ENCODE data around the gene ASCL2. TPM values are rescaled to one million over a fixed set of nuclear protein-coding genes. Genes with fewer than 3 reads are reported as not detected.

ASCL2 gene
- total and polyA plus RNA-seq, 10 of the 15 experiments (the other 5 are each of a cell fraction or from before 2014, with no cell fraction given): not detected

- TF ChIP-seq BHLHE40 (IDR thresholded peaks at IDR 0.05; ENCODE audit: borderline replicate concordance in 1 of 2, low read depth in 2 of 2, low read length in 1 of 2): no peak
- TF ChIP-seq NFYA (IDR thresholded peaks at IDR 0.05; ENCODE audit: borderline replicate concordance, low read depth, low read length): no peak
Observed at GRCh38 chr11:2301631-2302305, 31.4 kb upstream of the ASCL2 start, which contains the start of the genes C11orf21 and TSPAN32 (continued).

- under 1% methylated on average over 23 of the region's 24 CpGs for WGBS (ENCODE audit: insufficient coverage, insufficient replicate concordance, low lambda C conversion rate, missing lambda C conversion rate)
- H3K4me3 ChIP-seq: no peak overlapping the region
- SMC1A ChIA-PET (ENCODE audit: uncharacterized antibody, unreplicated experiment): interaction anchor here (0.9 kb wide), 1 partner anchor 116 kb away, joined by 3 read pairs; no protein-coding TSS in a partner anchor
- no peak overlapping the region for H2AFZ ChIP-seq (ENCODE audit: control insufficient read depth, low read depth, low read length)
- H3K27me3 ChIP-seq (replicated peaks in 1 of 2; ENCODE audit: control insufficient read depth in 2 of 2, insufficient read depth in 2 of 2, low read length in 1 of 2): no peaks in the 10 kb centered on the region; a peak in 1 of 4 replicates
- no peaks in the 10 kb centered on the region for H4K20me1 ChIP-seq (ENCODE audit: control insufficient read depth, insufficient read depth)
- H3K4me1 ChIP-seq (ENCODE audit: control insufficient read depth, insufficient read depth, low read length): no peaks in the 10 kb centered on the region
- no peak overlapping the region for H3K27ac ChIP-seq (ENCODE audit: control insufficient read depth, insufficient read depth)
- no peaks in the 10 kb centered on the region for H3K79me2 ChIP-seq (ENCODE audit: control insufficient read depth, insufficient read depth, low read length)
- ATAC-seq: no peak
- intact Hi-C loops (cut with micrococcal nuclease; ENCODE audit: unreplicated experiment) (no loop called here), in situ Hi-C loops (cut with MboI) (no loop called here)
- POLR2A ChIA-PET: no interaction called here
- DNase-seq (ENCODE audit: low read depth, low spot score): no peak
- no peaks in the 10 kb centered on the region for H3K36me3 ChIP-seq (ENCODE audit: control insufficient read depth in 2 of 2, insufficient read depth in 2 of 2, low read length in 1 of 2)
- H3K4me2 ChIP-seq (ENCODE audit: control insufficient read depth, insufficient read depth): no peak overlapping the region
- no TSS peak for BruUV-seq (replicated peaks)
- RAD21 ChIA-PET (ENCODE audit: unreplicated experiment): interaction anchor here (7.3 kb wide), 1 partner anchor 119 kb away, joined by 187 read pairs; no protein-coding TSS in a partner anchor
- no peaks in the 10 kb centered on the region for H3K9me3 ChIP-seq (replicated peaks; ENCODE audit: control insufficient read depth, insufficient read depth, low read length)
- CTCF ChIA-PET: interaction anchor here (1.0 to 11.0 kb wide), 2 partner anchors 119 to 230 kb away, joined by 3 to 271 read pairs; no protein-coding TSS in a partner anchor
- no peak overlapping the region for H3K9ac ChIP-seq (ENCODE audit: control insufficient read depth, insufficient read depth, low read length)
- FAIRE-seq: no peak
- no peak for TF ChIP-seq FOXM1 (IDR thresholded peaks at IDR 0.05; ENCODE audit: low read depth, low read length)
- no peak for TF ChIP-seq HDAC6 (IDR thresholded peaks at IDR 0.05; ENCODE audit: unreplicated experiment)
Observed at GRCh38 chr11:2300936-2301630, 30.7 kb upstream of the ASCL2 start.
